D721Med (cell line): ENCODE results near the gene P4HA3.
"Not testable (repeated sequence)": the region's sequence is repeated elsewhere in the genome, so short reads cannot be mapped to it uniquely, and the experiment has no call there.

Experiments used
- DNase-seq: peaks from one replicate; pipeline ENCODE4 v3.0.0; 2011; ENCODE audit warnings: low spot score; ENCODE audit not compliant: insufficient read length
- FAIRE-seq: peaks from 2 replicates; lab custom pipeline; 2011; peaks lifted over from hg19 to GRCh38; lab: Jason Lieb, UNC
- CTCF ChIP-seq: IDR thresholded peaks from 2 replicates; pipeline ENCODE4 v1.5.1; 2012; ENCODE audit warnings: mild to moderate bottlenecking, control low read depth; ENCODE audit not compliant: insufficient read depth; ENCODE audit errors: missing control alignments

P4HA3 gene

GRCh38 chr11:74339619-74340018 is 28.2 kb upstream of the P4HA3 start:
- DNase-seq (no peak), FAIRE-seq (no peak)
- no peak for TF ChIP-seq CTCF

GRCh38 chr11:74338963-74339362 is 27.5 kb upstream of the P4HA3 start:
- TF ChIP-seq CTCF = no peak
- FAIRE-seq (no peak), DNase-seq (no peak)

- no peak for DNase-seq
- no peak for TF ChIP-seq CTCF
- no peak for FAIRE-seq
These were observed 21.8 kb upstream of the P4HA3 start for GRCh38 chr11:74333193-74333592.

GRCh38 chr11:74332291-74332690 is 20.9 kb upstream of the P4HA3 start:
- FAIRE-seq (no peak), DNase-seq (no peak)
- TF ChIP-seq CTCF = no peak

- FAIRE-seq, DNase-seq: not testable (repeated sequence)
These were observed 19.6 kb upstream of the P4HA3 start for GRCh38 chr11:74331000-74331399.

- no peak for DNase-seq
- FAIRE-seq = no peak
- no peak for TF ChIP-seq CTCF
These were observed 18.8 kb upstream of the P4HA3 start for GRCh38 chr11:74330075-74330858.

GRCh38 chr11:74327076-74327475 is 15.6 kb upstream of the P4HA3 start:
- DNase-seq (no peak), FAIRE-seq (no peak)
- no peak for TF ChIP-seq CTCF
